NCI-H2196 (cell line): ENCODE data around the gene THRAP3.
"Not testable (repeated sequence)": the region's sequence is repeated elsewhere in the genome, so short reads cannot be mapped to it uniquely, and the experiment has no call there.

Source experiments
- DNase-seq: peaks from one replicate; lab custom pipeline; 2025; ENCODE audit not compliant: unreplicated experiment; lab: John Stamatoyannopoulos, UW

THRAP3 gene

DNA sequence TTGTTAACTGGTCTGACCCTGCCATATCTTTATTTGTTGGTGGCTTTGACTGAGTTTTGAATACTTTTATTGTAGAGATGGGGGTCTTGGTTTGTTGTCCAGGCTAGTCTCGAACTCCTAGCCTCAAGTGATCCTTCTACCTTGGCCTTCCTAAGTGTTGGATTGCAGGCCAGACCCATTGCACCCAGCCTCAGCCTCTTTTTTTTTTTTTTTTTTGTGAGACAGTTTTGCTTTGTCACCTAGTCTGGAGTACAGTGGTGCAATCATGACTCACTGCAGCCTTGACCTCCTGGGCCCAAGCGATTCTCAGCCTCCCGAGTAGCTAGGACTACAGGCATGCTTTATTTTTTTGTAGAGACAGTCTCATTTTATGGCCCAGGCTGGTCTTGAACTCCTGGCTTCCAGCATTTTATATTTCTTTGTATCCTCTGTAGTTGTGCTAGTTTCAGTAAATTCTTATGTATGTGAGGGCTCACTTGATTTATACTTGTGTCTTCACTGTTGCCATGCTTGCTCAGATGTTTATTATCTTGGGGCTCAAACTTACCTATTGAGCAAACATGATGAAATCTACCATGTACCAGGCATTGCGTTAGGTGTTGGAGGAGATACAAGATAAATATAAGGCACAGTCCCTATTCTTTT is 24.1 kb downstream of the THRAP3 start:
- no peak for DNase-seq

DNA sequence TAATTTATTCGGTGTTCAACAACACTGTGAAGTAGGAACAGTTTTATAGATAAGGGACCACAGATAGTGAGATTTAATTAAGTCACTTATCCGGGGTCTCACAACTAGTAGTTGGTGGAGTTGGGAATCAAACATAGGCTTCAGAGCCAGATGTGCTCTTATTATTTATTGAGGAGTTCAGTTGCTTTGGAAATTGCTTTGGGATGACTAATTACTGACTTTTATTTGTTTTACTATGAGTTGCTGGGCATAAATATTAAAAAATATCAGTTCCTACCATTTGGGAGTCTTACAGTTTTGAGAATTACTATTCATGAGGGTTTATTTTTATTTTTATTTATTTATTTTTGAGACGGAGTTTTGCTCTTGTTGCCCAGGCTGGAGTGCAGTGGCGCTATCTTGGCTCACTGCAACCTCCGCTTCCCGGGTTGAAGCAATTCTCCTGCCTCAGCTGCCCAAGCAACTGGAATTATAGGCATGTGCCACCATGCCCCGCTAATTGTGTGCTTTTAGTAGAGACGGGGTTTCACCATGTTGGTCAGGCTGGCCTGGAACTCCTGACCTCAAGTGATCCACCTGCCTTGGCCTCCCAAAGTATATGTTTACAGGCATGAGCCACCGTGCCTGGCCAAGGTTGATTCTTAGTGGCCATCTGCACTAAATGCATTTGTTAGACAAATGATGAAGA is 27.7 kb downstream of the THRAP3 start:
- no peak for DNase-seq

DNA sequence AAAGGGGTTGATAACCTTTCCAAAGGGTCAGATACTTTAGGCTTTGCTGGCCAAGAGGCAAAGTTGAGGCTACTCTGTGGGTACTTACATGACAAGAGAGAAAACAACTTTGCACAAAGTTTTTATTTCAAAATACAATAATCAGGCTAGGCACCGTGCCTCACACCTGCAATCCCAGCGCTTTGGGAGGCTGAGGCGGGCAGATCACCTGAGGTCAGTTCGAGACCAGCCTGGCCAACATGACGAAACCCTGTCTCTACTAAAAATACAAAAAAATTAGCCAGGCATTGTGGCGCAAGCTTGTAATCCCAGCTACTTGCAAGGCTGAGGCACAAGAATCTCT is 28.2 kb downstream of the THRAP3 start:
- not testable (repeated sequence) for DNase-seq

DNA sequence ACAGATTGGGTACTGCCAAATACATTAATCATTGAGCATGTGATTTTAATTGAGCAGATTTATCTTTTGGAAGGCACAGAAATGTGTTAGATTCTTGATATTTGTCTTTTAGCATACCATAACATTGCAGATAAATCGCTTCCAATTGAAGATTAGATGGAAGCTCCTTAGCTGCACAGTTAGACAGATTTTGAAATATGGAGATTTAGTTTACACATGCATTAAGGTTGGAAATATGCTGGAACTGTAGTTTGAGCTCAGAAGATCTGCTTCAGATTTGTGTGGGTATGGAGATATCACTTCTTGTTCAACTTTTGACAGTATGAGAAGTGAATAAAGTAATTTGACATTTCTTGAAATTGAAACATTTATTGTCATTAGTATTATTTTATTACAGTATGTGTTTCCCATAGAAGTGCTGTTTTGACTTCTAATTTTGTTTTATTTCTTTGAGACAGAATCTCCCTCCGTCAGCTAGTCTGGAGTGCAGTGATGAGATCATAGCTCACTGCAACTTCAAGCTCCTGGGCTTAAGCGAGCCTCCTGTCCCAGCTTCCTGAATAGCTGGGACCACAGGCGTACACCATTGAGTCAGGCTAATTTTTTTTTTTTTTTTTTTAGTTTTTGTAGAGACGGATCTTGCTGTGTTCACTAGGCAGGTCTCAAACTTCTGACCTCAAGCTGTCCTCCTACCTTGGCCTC is 29.1 kb downstream of the THRAP3 start:
- no peak for DNase-seq

DNA sequence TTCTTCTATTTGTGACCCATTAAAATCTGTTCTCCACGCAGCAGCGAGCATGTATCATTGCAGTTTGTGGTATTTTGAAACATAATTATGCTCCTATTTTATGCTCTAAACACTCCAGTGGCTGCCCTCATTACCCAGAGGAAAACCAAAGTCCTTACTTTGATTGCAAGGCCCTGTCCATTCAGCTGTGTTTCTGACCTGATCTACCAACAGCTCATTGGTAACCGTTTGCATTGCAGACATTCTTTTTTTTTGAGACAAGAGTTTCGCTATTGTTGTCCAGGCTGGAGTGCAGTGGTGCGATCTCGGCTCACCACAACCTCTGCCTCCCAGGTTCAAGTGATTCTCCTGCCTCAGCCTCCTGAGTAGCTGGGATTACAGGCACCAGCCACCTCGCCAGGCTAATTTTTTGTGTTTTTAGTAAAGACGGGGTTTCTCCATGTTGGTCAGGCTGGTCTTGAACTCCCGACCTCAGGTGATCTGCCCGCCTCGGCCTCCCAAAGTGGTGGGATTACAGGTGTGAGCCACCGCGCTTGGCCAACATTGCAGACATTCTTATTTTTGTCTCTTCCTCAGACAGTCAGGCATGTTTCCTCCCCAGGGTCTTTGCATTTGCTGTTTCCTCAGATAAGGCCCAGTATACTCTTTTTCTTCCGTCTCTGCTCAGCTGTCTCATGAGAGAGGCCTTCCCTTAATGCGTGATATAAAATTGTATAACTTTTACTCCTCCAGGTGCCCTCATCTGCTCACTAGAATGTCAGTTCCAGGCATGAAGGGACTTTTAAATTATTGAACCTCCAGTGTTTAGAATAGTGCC is 32.5 kb downstream of the THRAP3 start:
- DNase-seq, result no peak

DNA sequence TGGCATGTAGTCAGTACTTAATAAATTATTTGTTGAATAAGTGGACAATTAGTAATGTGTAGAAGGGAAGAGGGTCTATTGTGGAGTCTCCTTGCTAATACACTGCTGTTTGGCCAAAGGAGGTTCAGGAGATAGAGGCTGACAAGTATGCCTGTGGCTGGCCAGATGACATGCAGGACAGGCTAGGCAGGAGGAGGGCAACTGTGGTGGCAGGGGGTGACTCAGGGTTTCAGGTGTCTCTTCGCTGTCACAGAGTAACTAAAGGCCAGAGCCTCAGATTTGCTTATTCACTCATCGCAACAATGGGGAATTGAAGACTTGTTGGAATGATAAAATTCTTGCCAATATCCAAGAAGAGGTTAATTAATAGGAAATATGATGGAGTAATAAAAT is 33.1 kb downstream of the THRAP3 start:
- DNase-seq, result no peak

DNA sequence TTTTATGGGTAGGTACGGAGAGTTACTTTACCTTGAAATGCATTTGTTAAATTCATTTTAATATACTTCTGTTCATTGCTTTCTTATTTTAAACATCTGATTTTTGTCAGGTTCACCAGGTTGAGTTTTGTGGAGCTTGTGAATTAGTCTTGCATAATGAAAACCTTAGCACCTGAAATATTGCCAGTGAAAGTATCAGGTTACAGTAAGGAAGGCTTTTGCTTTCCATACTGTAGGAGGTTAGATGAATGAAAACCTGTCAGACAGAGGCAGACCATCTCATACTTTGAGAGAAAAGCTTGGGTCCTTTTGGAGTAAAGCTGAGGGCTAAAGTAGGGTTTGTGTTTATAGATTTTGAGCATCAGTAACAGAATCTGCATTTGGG is 34.7 kb downstream of the THRAP3 start:
- DNase-seq, result peak; percentile 16

DNA sequence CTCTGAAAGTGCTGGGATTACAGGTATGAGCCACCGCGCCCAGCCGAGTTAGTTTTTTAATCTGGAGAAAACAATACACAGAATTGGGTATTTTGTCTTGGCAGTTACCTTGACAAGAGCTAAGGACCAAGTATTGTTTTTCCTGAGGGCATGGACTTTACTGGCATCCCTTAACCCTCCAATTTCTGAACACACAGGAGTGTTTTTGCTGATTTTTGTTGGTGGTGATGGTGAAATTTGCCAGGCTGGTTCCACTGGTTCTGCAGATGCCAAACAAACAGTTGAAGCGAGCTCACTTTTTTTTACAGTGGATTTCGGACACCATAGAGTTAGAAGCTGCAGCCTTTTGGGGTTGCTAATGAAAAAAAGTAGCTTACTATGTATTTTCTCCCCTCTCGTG is 44.7 kb downstream of the THRAP3 start:
- DNase-seq, result no peak

DNA sequence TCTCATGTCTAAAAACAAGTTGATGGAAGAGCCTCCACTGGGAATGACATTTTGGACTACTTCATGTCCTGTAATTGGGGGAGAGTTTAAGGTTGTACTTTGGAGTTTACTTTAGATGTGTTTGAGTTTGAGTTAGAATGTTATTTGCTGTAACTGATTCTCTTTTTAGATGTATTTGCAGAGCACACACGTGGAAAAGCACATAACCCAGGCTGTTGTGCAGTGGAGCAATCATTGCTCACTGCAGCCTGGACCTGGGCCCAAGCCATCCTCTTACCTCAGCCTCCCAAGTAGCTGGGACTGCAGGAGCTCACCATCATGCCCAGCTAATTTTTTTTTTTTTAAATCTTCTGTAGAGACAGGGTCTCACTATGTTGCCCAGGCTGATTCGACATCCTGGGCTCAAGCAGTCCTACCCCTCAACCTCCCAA is 45.2 kb downstream of the THRAP3 start:
- no peak for DNase-seq

DNA sequence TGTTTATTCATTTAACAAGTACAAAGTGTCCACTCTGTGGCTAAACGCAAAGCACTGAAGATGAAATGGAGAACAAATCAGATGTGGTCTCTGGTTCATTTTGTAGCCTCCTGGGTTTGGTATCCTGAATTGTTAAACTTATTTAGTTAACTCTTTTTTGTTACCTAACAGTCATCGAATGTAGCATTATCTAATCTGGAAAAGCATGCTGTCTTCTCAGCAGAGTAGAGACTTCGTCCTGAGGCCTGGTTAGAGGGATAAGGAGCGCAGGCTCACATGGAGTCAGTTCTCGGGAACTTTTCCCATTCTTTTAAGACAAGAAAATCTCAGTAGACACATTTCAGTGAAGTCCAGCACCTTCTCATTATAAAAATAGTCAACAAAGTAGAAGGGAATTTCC is 48.8 kb downstream of the THRAP3 start:
- no peak for DNase-seq

DNA sequence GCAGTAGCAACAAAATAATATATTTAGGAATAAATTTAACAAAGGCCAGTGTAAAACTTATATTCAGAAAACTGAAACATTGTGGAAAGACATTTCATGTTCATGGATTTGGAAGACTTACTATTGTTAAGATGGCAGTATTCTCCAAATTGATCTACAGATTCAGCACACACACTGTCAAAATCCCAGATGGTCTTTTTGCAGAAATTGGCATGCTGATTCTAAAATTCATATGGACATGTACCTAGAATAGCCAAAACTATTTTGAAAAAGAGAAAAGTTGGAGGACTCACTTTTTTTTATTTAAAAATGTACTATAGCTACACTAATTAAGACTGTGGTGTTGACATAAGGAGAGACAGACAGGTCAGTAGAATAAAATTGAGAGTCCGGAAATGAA is 50.0 kb downstream of the THRAP3 start:
- no peak for DNase-seq

DNA sequence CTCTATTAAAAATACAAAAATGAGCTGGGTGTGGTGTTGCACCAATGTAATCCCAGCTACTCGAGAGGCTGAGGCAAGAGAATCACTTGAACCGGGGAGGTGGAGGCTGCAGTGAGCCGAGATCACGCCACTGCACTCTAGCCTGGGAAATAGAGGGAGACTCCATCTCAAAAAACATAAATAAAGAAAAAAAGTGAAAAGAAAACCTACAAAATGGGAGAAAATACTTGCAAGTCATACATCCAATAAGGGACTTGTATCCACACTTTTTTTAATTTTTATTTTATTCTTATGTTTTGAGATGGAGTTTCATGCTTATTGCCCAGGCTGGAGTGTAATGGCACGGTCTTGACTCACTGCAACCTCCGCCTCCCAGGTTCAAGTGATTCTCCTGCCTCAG is 52.4 kb downstream of the THRAP3 start:
- no peak for DNase-seq

DNA sequence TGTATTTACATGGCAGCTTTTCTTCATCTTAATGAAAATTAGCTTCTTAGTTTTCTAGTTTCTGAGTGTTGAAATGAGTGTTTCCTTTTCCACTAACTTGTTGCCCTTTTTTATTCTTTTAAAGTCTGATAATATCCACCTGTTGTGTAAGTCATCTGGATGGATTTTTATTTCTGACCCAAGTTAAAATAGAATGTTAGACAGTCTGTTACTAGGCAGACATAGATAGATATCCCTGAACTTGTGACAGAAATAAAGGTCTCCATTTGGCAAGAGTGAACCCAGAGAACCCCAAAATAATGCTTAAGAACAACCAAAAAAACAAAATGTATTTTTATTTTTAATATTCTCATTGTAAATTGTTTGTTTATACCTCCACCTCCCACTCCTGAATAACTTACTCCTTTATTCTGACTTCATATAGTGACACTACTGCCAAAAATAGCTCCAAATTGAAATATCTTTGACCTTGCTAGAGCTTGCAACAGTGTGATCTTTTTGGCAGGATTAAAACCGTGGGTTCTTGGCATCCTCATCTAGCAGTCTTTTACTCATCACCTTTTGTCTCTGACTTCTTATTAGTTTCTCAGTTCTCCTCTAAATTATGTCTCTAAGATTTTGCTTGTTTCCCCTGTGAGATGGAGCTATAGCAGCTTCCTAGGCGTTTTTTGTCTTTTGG is 55.0 kb downstream of the THRAP3 start:
- DNase-seq, result no peak

DNA sequence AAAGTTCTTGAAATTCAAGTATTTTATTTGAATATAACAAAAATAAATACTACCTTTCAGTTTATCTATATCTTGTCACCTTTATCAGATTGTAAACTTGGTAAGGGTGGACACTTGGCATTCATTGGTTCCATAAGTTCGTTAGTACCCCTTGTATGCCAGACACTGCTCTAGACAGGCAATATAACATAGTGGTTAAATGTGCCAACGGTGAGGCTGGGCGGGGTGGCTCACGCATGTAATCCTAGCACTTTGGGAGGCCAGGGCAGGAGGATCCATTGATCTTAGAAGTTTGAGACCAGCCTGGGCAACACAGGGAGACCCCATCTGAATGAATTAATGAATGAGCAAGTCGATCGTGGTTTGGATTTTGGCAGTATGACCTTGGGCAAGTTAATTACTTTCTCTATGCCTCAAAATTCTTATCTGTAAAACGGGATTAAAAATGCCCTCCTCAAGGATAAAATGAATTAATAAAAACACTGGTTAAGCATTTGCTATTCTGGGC is 55.6 kb downstream of the THRAP3 start:
- no peak for DNase-seq

DNA sequence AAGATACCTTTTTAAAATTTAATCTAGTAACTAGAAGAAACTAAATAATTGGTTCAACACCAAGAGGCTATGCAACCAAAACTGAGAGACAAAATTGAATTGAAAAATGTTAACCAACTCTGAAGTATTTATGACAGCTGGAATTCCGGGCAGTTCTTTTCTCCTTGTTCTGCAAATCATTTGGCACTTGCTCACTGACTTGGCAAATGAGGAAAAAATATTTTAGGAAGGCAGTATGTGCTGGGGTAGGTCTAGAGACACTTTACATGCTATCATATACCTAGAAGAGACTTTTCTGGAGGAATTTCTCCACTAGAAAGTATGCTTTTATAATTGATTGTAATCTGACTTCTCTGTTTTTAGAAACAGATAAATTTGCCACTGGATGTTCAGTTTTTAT is 59.8 kb downstream of the THRAP3 start:
- DNase-seq, result no peak

DNA sequence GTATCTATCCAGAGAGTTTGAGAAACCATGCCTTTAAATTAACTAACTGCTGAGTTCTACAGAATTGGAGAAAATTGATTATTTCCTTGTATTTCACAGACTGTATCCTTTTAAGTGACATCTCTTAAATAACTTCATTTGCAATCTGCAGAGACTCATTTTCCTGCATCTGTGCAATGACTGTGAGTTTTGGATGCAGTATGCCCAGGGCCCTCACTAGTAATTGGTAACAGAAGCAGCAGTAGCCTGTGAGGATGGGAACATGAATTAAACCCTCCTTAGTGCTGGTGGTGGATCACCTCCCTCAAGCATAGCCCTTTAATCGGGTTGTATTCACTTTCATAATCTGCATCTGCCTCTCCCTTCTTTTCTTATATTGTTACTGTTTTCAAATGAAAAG is 60.3 kb downstream of the THRAP3 start:
- DNase-seq, result no peak

DNA sequence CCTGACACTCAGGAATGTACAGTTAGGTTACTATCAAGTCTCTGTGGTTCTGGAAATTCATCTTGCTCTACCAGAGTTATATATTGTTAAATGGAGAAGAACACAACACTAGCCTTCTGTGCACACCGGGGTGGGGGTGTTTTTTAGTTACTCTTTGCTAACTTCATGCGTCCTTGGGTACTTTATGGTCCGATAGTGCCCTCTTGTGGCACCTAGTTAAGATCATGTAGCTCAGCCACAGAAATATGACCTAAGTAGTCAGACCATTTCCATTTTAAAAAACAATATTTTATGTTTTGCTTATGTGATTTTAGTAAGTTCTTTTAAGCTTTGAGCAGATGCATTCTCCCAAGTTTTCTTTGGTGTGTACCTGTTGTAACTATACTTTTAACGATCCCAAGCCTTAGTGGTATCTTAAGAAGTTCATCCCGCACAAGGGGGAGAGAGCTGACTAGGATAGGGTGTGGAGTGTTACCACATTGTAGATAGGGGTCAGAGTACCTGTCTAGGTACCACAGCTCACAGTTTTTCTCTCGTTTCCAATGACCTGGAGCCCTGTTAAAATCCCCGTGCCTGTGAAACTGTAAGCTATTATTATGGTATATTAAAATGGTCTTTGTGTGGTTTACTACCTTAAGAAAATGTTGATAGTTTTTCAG is 61.3 kb downstream of the THRAP3 start:
- DNase-seq, result peak; percentile 84

DNA sequence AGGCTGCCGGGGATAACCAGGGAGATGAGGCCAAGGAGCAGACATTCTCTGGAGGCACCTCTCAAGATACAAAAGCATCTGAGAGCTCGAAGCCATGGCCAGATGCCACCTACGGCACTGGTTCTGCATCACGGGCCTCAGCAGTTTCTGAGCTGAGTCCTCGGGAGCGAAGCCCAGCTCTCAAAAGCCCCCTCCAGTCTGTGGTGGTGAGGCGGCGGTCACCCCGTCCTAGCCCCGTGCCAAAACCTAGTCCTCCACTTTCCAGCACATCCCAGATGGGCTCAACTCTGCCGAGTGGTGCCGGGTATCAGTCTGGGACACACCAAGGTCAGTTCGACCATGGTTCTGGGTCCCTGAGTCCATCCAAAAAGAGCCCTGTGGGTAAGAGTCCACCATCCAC is 62.6 kb downstream of the THRAP3 start:
- no peak for DNase-seq

DNA sequence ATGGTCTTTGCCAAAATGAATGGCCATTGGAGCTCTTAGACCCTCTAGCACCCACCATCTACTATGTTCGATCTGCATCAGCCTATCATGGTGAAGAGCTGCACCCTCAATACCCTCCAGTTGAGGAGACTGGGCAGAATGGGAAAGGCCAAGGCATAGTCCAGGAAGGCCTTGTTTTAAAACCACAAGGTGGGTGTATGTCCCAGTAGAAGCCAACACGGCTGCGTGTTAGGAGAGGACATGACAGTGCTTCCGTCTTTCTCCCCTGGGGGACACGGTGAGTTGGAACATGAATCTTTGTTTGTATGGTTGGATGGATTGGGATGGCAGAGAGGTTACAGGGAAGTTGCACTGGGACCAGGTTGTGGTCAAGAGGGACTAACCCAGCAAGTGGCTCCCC is 63.4 kb downstream of the THRAP3 start:
- DNase-seq, result no peak

DNA sequence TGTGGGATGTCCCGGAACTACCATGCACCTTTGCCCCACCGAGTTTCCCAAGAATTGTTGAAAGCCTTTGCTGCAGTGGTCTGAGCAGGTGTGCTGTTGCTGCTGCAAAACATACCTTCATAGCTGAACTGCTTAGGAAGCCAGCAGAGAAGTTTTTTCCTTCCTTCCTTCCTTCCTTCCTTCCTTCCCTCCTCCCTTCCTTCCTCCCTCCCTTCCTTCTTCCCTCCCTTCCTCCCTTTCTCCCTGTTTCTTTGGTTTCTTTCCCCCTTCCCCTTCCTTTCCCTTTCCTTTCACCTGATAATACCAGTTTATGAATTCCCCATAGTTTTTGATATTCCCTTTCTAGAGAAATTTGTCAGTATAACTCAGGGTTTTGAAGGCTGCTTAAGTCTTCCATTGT is 71.1 kb downstream of the THRAP3 start:
- no peak for DNase-seq
